NCI-H1105 treated with DMSO at 0.1 percent for 48 hours (cell line): Measurements from ENCODE around the gene ZDHHC11.
"Not testable (repeated sequence)": the region's sequence is repeated elsewhere in the genome, so short reads cannot be mapped to it uniquely, and the experiment has no call there.

Source experiments
- DNase-seq: peaks from one replicate; lab custom pipeline; 2025; lab: John Stamatoyannopoulos, UW

Gene ZDHHC11

DNA sequence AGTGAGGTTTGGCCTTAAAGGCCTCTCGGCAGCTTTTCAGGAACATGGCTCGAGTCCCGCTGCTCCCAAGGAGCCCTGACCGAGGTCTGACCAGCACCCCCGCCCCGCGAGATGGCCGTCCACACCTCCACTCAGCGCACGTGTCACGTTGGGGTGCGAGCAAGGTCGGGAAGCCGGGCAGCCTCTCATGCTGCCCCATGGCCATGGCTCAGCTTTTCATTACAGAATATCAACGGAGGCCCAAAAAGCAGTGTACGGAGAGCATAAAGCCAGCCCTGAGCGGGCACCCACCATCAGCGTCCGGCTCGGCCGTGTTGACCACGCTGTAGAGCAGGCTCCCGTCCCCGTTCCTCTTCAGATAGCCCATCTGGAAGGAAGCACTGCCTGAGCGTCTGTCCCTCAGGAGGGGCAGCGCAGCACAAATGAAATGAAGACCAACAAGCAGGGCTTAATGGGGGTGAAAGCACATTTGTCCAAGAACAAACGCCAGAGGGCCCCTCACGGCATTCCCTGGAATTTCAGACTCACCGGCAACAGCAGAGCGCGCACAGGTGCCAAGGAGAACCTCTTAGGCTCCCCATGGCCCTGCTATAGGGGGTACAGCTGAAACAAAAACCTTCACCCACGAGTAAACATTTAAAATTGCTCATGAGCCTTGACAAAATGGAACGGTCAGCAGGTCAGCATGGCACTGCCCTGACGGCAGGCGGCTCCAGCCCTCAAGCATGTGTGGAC is 30.2 kb upstream of the ZDHHC11 start:
- no peak for DNase-seq

DNA sequence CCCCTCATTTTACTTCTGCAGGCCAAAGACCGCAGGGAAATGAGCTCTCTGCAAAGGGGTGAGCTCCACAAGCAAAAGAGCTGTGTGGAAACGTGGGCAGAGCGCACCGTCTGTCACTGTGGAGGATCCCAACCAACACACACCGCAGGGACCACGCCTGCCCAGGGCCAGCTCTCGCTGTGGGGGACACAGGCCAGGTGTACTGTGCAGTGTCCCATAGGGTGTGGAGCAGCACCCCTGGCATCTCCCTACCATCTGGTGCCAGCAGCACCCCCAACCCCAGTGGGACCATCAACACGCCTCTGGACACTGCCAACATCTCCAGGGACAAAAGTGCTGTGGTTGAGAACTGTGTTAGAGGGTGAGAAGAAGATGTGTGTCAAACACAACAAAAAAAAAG is 27.9 kb upstream of the ZDHHC11 start:
- not testable (repeated sequence) for DNase-seq

GRCh38 chr5:878125-878524 is 27.3 kb upstream of the ZDHHC11 start:
- DNase-seq, result no peak

DNA sequence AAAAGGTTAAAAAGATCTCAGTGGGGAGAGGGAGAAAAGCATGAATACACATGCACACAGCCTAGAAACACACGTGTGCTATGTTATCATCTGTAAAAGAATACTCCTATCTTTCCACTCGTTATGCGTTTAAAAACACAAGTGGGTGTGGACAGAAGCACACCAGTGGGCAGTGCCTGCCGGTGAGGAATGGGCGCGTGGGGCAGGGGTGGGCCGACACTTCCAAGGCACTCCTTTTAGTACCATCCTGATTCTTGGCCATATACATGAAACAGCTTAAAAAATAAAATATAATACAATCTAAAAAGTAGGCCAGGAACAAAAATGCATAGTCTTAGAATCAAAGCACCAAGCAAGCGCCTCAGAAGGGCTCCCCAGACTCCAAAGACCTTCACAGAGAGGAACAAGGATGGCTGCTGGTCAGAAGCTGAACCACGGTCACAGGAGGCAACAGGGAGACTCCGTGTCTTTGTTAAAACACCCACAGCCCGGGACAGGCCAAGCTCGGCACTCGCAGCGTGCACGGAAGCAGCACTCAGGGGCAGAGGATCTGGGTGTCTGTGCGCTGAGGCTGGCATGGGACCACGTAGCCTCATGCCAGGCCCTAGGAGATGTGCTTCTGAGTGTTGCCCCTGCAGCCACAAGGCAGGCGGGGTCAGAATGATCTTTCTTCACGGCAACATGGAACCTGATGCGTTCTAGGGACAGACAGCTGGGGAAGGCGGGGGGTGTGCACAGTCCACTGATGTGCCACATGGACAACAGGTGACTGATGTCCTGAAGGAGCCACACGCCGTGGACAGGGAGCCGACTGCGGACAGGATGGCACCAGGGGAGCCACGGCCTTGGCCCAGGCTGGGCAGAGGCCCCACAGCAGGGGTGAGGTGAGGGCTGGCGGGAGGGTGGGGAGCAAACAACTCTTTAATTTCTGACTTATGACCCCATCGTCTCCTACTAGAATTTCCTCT is 25.9 kb upstream of the ZDHHC11 start:
- DNase-seq, result no peak

- no peak for DNase-seq
Observed at GRCh38 chr5:875931-876330, 25.1 kb upstream of the ZDHHC11 start.

DNA sequence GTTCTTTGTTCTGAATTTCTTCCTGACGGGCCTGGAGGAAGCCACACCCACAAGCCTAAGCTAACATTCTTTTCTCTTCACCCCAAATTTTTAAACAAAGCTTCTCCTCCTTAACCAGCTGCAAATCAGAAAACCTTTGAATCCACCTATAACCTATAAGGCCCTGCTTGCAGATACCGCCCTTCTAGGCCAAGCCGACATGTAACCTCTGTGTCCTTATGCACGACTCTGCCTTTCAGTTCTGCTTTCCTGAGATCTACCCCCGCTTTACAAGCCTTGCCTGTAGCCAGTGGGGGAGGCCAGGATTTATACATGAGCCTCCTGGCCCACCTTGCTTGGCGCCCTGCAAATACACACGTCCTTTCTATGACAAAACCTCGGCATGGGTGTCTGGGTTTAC is 22.5 kb upstream of the ZDHHC11 start:
- DNase-seq, result no peak

- DNase-seq, result no peak
Observed at GRCh38 chr5:872301-872700, 21.5 kb upstream of the ZDHHC11 start.

DNA sequence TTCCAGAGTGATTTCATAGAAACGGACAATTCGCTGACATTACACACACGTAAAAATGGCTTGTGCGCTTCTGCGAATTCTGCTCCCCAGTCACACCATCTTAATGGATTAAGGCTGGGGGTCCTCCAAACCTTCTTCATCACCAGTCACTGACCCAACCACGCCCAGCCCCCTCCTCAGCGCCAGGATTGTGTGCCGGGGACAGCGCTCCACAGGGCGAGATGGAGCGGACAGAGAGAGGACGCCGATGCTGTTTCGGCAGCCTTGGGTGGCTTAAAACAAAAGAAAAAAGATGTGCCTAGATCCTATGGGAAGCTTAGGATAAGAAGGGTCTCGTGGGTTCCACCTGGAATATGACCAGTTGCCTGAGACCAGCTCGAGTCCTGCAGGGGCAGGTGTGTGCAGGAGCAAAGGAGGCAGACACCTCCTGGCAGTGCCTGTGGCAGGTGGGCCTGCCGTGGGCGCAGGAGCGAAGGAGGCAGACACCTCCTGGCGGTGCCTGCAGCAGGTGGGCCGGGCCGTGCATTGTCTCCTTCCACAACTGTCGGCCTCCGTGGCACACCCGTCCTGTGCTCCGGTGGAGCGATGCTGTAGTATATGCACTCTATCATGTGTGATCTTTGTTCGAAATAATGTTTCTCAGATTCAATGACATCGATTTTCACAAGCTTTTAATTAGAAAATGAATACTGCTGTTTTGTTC is 21.0 kb upstream of the ZDHHC11 start:
- no peak for DNase-seq

DNA sequence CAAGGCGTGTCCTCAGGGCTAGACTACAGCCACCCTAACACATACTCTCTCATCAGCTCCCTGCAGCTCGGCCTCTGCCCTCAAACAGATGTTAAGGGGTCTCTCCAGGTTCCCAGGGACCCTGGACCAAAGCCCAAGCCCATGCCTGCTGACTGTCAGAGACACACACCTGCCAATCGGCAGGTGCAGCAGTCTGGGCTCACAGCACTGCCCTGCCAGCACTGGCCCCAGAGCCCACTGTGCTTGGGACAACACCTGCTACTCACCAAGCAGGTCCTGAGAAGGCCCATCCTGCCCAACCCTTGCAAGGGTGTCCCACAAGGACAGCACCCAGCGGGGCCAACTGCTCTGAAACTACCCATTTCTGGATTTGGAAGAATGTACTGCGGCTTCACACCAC is 20.2 kb upstream of the ZDHHC11 start:
- no peak for DNase-seq

- DNase-seq, result no peak
Observed at GRCh38 chr5:868428-869135, 17.8 kb upstream of the ZDHHC11 start.

DNA sequence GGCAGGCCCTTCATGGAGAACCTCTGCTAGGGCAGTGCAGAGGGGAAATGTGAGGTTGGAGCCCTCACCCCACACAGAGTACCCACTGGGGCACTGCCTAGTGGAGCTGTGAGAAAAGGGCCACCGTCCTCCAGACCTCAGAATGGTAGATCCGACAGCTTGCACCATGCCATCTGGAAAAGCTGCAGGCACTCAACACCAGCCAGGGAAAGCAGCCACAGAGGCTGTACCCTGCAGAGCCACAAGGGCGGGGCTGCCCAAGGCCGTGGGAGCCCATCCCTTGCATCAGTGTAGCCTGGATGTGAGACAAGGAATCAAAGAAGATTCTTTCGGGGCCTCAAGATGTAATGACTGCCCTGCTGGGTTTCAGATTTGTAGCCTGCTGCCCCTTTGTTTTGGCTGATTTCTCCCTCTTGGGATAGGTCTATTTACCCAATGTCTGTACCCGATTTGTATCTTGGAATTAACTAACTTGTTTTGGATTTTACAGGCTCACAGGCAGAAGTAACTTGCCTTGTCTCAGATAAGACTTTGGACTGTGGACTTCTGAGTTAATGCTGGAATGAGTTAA is 16.6 kb upstream of the ZDHHC11 start:
- no peak for DNase-seq

GRCh38 chr5:865771-866170 is 15.0 kb upstream of the ZDHHC11 start:
- no peak for DNase-seq

GRCh38 chr5:865168-865521 is 14.4 kb upstream of the ZDHHC11 start:
- DNase-seq, result no peak

DNA sequence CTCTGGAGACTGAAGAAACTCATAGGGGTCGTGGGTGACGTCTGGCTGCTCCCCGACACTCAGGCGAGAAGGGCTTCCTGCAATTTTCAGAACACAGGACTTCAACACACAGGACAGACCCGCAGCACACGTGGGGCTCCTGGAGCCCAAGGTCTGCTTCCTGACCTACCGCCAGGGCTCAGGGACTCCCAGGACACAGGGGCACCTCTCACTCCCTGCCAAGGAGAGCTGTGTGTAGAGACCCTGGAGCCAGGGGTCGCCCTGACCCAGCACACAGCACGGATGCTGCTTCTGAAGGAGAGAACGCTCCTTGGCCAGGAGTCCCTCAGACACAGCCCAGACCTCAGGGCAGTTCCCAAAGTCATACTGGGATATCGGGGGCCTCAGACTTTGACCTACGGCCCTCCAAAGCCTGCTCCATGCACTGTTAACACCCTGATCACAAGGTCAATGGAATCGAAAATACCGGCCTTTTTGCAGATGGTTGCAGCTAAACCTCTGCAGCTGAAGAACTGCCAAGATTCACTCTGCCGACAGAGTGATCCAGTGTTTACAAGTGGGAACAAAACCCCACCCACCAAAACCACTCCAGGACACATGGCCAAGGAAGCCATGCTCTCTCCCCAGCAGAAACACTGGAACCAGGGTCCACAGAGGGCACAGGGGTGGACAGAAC is 13.8 kb upstream of the ZDHHC11 start:
- DNase-seq, result no peak

DNA sequence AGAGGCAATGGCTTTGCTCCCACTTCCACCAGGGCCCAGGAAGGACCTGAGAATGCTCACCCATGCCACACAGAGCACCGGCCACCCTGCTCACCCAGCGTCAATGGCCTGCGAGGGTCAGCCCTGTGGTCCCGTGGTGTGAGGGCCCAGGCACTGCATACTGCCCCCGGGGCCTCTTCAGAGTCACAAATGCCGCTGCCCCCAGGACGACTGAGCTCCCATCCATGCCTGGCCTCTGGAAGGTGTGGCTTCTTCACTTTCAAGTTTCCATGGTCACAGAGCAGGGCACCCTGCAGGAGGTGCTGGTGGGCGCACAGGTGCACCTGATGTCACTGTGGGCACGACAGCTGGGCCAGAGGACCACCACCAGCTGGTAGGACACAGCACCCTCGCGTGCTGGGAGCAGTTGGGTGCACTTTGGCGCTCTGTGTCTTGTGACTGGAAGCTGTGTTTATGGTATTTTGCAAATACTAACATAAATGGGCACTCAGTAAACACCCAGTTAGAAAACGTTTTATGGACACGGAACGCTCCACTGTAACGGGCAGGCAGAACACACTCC is 12.5 kb upstream of the ZDHHC11 start:
- DNase-seq, result no peak

GRCh38 chr5:862367-863243 is 11.8 kb upstream of the ZDHHC11 start:
- no peak for DNase-seq

- no peak for DNase-seq
Observed at GRCh38 chr5:861442-862366, 10.9 kb upstream of the ZDHHC11 start.

GRCh38 chr5:860506-861150 is 9.8 kb upstream of the ZDHHC11 start:
- DNase-seq, result no peak
